Stimulated activated naive CD4-positive, alpha-beta T cell treated with Interleukin-2 at 50 U/mL for 16 hours (primary cell): ENCODE measurements around the gene SPAG9.
"Not testable (repeated sequence)": the region's sequence is repeated elsewhere in the genome, so short reads cannot be mapped to it uniquely, and the experiment has no call there.

Experiments
- DNase-seq: peaks from one replicate; lab custom pipeline; 2025; lab: John Stamatoyannopoulos, UW

The SPAG9 gene

GRCh38 chr17:51088287-51088686 is 32.4 kb downstream of the SPAG9 start:
- DNase-seq: no peak

GRCh38 chr17:51087072-51087757 is 33.5 kb downstream of the SPAG9 start:
- no peak for DNase-seq

DNA sequence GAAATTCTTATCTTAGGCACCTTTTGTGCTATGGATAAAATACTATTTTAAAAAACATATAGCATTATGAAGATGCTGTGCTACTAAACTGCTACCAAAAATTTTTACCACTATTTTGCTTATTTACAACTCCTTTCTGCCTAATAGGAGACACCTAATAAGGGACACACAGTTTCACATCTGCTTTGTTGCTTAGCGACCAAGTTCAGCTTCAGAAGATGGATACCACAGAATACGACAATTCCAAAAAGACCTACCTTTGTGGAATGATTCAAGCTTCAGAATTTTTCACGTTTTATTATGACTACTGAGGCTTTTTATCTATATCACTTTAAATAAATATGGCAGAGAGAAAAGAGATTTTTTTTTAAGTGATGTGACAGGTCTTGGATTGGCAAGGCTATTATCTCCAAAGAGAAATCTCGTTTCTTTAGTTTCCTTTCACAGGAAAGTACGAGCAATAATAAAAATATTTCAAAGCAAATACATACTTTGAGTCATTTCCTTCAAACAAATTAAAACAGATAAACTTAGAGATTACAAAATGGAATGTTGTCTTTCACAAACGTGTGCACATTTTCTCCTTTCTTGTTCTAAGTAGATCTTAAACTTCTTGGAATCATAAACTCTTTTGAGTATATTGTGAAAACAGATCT is 35.4 kb downstream of the SPAG9 start:
- no peak for DNase-seq

DNA sequence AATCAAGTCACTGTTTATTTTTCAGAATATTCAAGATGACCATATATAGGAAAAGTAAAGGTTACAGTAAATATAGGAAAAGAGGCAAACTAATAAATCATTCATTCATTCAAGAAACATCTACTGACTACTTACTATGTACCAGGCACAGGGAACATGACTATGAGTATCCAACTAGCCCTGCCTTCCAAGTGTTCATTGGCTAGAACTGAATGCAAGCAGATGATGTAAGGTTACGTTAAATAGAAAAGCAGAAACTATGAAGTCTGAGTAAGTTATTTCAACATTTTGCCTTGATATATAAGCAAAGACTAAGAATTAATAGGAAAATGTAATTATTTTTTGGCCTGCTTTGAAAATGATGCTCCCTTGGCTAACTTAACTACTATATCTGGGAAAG is 36.7 kb downstream of the SPAG9 start:
- no peak for DNase-seq

GRCh38 chr17:51083364-51083763 is 37.3 kb downstream of the SPAG9 start:
- DNase-seq: not testable (repeated sequence)

- DNase-seq: no peak
Observed at GRCh38 chr17:51079049-51079448, 41.6 kb downstream of the SPAG9 start.

DNA sequence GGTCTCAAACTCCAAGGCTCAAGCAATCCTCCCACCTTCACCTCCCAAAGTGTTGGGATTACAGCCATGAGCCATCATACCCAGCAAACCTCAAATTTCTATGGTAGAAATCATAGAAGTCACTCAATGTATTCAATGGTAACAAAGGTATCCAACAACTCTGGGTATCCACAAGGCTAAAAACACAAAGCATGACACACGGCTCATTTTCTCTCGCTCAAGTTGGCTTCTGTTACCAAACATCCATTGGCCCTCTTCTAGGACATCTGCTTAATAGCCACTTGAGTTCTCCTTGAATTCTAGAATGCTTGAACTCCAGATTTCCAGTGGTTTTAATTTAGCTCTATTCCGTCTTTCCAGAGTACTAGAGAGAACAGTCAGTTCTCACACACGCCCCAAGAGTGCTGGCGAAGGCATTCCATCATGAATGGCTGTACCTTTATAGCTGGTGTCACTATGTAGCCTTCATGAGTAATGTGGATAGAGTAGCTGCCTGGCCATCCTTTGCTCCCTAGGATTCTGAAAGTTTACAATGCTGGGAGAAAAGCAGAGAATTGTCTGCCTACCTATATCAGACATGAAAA is 42.6 kb downstream of the SPAG9 start:
- DNase-seq: no peak

- DNase-seq: no peak
Observed at GRCh38 chr17:51076821-51077220, 43.8 kb downstream of the SPAG9 start.

DNA sequence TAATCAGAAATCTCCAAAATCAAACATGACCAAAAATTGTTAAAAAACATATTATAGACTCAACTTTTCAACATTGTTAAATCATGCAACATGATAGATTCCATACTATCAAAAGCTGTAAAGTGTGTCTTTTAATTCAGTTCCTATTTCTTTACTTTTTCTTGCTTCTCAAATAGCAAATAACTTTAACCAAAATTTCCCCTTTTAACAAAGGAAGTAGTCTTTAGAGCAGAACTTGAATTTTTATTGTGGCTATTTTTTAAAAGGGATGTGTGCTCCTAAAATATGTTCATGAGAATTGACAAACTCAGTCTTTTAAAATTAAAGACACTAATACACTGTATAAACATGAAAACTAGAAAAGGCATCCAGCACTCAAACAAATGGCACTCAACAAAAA is 49.1 kb downstream of the SPAG9 start:
- DNase-seq: no peak

DNA sequence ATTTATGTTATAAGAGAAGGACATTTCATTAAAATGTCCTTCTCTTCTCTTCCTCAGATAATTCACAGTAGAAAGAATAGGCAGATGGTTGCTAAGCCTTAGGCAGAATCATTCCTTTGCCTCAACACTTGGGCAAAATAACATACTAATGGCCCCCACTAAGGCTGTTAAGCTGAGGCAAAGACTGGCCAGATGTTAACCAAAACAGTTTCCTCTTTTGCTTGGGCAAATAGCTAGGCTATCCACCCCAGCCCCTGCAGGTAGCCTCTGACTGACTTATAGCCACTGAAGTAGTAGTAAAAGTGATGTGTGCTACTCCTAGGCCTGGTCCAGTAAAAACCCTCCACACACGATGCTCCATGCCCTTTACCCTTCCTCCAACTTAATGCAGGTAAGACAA is 55.2 kb downstream of the SPAG9 start:
- DNase-seq: no peak

DNA sequence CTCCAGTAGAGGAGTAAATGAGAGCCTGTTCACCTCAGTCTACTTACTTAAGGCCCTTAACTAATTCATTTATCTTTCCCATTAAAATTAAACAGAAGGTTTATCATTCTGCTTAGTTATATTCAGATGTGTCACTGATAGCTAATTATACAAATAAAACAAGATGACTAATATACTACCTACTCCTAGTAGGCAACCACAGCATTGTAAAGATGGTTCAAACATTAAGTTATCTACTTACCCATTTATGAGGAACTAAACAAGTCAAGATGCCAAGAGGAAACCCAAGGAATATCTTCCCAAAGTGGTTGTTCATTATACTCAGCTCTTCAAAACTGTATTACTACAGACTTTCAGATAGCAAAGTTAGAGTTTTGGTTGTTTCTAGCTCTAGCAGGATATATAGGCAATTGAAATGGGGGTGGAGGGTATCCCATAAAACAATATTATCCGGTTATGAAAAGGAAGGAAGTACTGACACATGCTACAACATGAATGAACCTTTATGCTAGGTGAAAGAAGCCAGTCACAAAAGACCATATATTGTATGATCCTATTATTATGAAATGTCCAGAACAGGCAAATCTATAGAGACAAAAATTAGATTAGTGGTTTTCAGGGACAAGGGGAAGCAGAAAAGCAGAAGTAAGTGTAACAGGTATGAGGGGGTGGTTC is 56.5 kb downstream of the SPAG9 start:
- no peak for DNase-seq

- no peak for DNase-seq
Observed at GRCh38 chr17:51060396-51060795, 60.3 kb downstream of the SPAG9 start.

- no peak for DNase-seq
Observed at GRCh38 chr17:51059781-51060180, 60.9 kb downstream of the SPAG9 start.

DNA sequence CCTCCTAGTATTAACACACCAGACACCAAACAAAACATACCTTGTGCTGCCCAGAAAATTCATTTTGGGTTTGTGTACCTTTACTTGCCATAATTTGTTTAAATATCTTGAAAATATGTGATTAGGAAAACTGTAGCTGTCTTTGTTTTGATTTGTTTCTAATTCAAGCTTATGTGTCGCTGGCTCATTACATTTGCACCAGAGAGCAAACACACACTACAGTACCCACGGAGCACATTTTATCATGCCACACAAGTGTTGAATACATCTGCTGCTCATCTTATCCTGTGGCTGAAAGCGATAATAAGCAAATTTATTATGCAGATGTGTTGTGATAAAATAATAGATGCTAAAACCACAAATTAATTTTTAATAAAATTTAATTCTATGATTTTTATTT is 63.1 kb downstream of the SPAG9 start:
- no peak for DNase-seq

GRCh38 chr17:51056813-51057510 is 63.7 kb downstream of the SPAG9 start:
- DNase-seq: no peak

DNA sequence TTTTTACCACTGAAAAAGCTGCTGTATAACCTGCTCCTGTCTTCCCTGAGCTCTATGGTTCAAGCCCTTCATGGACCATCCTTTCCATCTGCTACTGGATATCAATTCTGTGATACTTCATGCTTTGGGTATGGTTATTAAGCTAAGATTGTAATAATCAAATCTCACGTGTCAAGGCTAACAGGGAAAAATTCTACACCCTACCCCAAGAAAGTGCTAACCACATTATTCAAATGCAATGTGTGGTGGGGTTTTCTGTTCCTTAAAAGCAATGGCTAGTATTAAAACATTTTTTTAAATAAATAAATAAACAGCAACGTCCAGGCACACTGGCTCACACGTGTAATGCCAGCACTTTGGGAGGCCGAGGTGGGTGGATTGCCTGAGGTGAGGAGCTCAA is 65.9 kb downstream of the SPAG9 start:
- DNase-seq: no peak

GRCh38 chr17:51052235-51052634 is 68.4 kb downstream of the SPAG9 start:
- DNase-seq: no peak

GRCh38 chr17:51050291-51051033 is 70.2 kb downstream of the SPAG9 start:
- no peak for DNase-seq

- no peak for DNase-seq
Observed at GRCh38 chr17:51046514-51047384, 73.9 kb downstream of the SPAG9 start.

- no peak for DNase-seq
Observed at GRCh38 chr17:51046046-51046445, 74.6 kb downstream of the SPAG9 start.

GRCh38 chr17:51045621-51046020 is 75.0 kb downstream of the SPAG9 start:
- no peak for DNase-seq
